CD4-positive, alpha-beta T cell treated with Interleukin-2 at 100 ng/mL for 4 hours (primary cell): ENCODE data around the gene TMEM134.
A peak's percentile ranks its signal among the peaks of the same experiment; 100 is the strongest.
"Not testable (repeated sequence)": the region's sequence is repeated elsewhere in the genome, so short reads cannot be mapped to it uniquely, and the experiment has no call there.

Source experiments
- DNase-seq: peaks from one replicate; pipeline ENCODE4 v3.0.0-alpha.2; 2020; ENCODE audit warnings: low spot score

TMEM134 gene

GRCh38 chr11:67485873-67486361 is 16.9 kb upstream of the TMEM134 start:
- peak; percentile 59 for DNase-seq

- peak; percentile 62 for DNase-seq
Observed at GRCh38 chr11:67484847-67485311, 15.8 kb upstream of the TMEM134 start.

GRCh38 chr11:67483831-67484665 is 15.0 kb upstream of the TMEM134 start:
- DNase-seq, result peak; percentile 45

- DNase-seq, result peak; percentile 98
Observed at GRCh38 chr11:67482827-67483798, 14.1 kb upstream of the TMEM134 start, which contains the start of gene AIP. Gene AIP (plus strand): TSS chr11:67483026. CDS start chr11:67483159, 133 bp downstream.

- no peak for DNase-seq
Observed at GRCh38 chr11:67482275-67482826, 13.3 kb upstream of the TMEM134 start.

- DNase-seq, result not testable (repeated sequence)
Observed at GRCh38 chr11:67477344-67478050, 8.4 kb upstream of the TMEM134 start.

GRCh38 chr11:67476692-67477091 is 7.6 kb upstream of the TMEM134 start:
- not testable (repeated sequence) for DNase-seq

DNA sequence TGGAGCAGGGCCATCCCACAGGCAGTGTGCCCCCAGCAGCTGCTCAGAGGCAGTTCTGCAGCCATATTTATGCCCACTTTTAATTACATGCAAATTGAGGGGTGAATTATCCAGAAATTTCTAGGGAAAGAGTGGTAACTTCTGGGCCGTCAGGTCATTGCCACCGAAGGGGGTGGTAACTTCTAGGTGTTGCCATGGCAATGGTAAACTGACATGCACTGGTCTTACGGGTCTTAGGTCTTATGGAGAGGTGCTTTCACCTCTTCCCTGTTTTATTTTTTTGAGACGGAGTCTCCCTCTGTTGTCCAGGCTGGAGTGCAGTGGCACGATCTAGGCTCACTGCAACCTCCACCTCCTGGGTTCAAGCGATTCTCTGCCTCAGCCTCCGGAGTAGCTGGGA is 3.8 kb upstream of the TMEM134 start:
- DNase-seq, result no peak

GRCh38 chr11:67470337-67471002 is 1.4 kb upstream of the TMEM134 start:
- no peak for DNase-seq

DNA sequence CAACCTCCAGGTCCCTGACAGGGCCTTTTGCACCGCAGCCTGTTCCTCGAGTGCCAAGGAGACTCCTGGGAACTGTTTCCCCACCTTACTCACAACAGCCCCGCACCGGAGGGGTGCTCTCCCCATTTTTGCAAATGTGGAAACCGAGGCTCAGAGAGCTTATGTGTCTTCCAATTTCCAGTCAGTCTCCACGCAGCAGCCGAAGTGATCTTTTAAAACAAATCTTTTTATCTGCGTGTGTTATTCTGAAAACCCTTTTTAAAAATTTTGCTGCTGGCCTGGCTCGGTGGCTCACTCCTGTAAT is 409 bp upstream of the TMEM134 start:
- no peak for DNase-seq

DNA sequence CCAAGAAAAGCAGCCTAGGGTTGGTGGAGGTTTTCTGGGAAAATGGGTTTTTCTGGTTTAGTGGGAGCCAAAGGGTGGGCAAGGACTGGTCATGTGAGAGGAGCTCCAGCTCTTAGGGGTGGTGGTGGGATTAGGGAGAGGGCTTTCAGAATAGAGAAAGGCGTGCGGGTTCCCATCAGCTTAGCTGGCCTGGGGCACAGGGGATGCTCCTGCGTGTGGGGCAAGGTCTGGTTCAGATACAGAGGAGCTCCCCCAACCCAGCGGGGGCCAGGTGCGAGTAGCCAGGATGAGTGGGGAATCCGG is 644 bp downstream of the TMEM134 start:
- no peak for DNase-seq

DNA sequence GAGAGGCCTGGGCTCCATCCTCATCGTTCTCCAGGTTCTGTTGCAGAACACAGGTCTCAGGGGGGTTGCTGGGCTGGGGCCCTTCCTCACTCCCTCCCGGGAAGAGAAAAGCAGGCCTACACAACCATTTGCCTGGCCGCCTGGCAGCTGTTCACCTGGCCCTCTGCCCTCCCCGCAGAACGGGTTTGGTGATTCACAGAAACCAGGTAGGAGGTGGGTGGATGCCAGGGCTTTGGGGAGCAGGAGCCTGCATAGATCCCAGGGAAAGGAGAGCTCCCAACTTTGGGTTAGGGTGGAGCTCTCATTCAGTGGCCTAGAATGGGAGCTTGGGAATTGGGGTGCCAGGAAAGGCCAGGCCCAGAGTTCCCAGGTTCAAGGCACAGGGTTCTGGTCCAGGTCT is 995 bp downstream of the TMEM134 start:
- no peak for DNase-seq

DNA sequence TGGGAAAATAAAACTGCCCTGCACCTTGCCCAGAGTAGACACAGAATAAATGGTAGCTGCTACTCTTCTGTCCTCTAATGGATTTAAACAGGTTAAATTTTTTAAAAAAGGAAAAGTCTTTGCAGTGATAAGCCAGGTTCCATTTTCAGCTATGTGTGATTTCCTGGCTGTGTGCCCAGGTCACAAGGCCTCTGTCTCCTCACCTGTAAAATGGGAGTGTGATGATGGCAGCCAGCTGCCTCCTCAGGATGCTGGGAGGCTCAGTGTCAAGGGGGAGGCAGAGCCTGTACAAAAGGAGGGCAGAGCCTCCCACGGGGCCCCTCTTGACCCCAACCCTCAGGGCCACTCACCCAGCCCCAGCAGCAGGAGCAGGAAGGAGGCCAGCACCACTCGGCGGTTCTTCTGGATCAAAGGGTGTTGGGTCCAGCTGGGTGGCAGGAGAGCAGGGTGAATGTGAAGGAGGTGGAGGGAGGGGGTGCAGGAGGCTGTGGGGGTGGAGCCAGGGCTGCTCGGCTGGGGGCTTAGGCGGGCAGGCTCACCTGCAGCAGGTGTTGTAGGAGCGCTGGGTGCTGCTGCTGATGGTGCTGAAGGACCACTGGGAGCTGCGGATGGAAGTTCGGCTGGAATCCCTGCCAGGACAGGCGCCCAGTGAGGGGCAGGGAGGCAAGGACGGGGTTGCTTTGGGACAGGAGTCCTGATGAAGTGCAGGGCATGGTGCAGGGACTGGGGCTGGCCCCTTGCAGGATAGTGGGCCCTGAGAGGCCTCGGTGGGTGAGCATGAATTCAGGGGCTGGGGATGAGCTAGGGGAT is 1.9 kb downstream of the TMEM134 start:
- no peak for DNase-seq

DNA sequence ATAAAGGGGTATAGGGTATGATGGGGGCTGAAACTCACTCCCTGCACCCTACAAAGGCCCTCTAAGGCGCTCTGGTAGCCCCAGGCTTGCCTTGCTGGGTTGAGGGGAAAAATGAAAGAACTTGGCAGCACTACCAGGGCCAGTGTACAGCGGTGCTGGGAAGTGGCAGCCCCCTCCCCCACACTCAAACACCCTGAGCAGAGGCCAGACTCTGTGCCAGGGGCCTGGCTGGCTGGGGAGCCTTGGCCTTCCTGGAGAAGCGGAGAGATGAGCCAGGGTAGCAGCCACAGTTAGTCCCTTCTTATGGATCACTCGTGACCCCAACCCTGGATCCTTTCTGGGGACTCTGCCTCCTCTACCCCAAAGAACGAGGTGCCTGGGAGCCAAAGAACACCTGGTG is 2.7 kb downstream of the TMEM134 start:
- no peak for DNase-seq

DNA sequence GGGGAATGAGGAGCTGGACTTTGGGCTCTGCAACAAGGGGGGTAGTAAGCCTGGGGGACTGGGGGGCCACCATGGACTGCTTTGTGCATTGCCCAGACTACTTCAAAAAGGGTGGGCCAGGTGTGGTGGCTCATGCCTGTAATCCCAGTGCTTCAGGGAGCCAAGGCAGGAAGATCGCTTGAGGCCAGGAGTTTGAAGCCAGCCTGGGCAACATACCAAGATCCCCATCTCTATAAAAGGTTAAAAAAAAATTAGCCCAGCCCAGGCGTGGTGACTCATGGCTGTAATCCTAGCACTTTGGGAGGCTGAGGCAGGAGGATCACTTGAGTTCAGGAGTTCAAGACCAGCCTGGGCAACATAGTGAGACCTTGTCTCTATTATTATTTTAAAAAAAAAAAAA is 3.5 kb downstream of the TMEM134 start:
- not testable (repeated sequence) for DNase-seq

GRCh38 chr11:67465189-67465510 is 3.9 kb downstream of the TMEM134 start:
- no peak for DNase-seq

DNA sequence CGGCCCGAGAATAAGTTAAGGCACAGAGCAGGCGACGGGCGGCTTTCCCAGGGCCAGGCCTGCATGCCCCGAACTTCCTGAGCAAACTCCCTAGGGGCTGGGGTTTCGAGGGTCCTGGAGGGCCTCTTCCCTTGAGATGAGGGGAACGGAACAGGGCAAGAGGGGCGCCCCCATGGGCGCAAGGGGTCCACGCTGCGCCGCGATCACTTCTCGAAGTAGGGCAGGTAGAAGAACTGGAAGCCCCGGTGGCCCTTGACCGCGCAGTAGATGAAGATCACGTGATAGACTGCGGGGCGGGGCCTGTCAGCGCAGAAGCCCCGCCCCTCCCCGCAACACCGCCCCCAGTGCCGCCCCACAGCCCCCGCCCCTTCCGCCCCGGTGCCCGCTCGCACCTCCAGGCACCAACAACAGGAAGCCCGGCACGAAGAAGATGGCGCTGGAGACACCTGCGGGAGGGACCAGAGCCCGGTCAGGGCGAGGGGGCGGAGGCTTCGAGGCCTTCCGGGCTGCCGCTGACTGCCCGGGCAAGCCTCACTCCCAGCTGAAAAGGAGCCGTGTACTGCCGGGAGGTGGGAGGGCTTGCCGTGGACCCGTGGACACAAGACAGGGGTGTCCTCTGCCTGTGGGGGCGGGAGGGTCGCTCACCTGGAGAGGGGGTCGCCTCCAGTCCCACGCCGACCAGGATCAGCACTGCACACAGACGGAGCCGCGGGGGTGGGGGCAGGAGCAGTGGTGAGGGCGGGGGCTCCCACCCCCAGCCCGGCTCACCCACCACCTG is 4.5 kb downstream of the TMEM134 start:
- DNase-seq, result peak; percentile 94

- no peak for DNase-seq
Observed at GRCh38 chr11:67463680-67464410, 5.2 kb downstream of the TMEM134 start.

DNA sequence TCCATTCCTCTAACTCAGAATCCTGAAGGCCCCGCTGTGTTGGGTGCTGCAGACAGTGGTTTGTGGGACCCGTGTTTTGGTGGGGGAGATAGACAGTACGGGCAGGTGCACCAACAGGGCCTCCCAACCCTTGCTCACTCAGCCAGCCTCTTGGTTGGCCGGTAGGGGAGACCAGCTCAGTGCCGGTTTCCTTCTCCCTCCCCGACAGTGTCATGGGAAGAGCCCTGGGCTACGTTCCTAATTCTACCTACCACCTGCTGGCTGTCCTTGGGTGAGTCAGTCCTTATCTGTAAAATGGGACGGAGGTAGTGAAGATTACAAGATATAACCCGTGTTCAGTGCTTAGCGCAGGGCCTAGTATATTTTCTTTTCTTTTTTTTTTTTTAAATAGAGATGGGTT is 5.9 kb downstream of the TMEM134 start:
- DNase-seq, result no peak
